Cardiac muscle cell (in vitro differentiated cells and primary cell): ENCODE data around the gene ZFYVE28. TPM values are rescaled to one million over a fixed set of nuclear protein-coding genes. Genes with fewer than 3 reads are reported as not detected.

Experiments used
- DNase-seq, 2 donors: peaks; one replicate each; pipeline versions ENCODE4 v3.0.0 to v3.0.0-alpha.2; 2010 to 2017; ENCODE audit warnings: low read depth in 1 of 2, low spot score in 1 of 2
- H3K27ac ChIP-seq: fragments of 200-600 bp; sonication (generic); 2 replicates; pipeline ENCODE4 v1.5.1; 2016
- H3K27me3 ChIP-seq: fragments of 200-600 bp; sonication (generic); 2 replicates; pipeline ENCODE4 v1.6.0; 2016; ENCODE audit warnings: control low read depth
- H3K36me3 ChIP-seq: fragments of 200-600 bp; sonication (generic); 2 replicates; pipeline ENCODE4 v1.5.1; 2016; ENCODE audit warnings: control low read depth
- H3K4me1 ChIP-seq: fragments of 200-600 bp; sonication (generic); 2 replicates; pipeline ENCODE4 v1.8.1; 2017; ENCODE audit warnings: low read depth, mild to moderate bottlenecking, mixed run types
- H3K4me3 ChIP-seq: fragments of 200-600 bp; sonication (generic); 2 replicates; pipeline ENCODE4 v1.5.1; 2016; ENCODE audit warnings: mild to moderate bottlenecking
- H3K9me3 ChIP-seq: fragments of 200-600 bp; sonication (generic); 2 replicates; pipeline ENCODE4 v1.5.1; 2017; ENCODE audit warnings: low read depth, mild to moderate bottlenecking, control low read depth
- CTCF ChIP-seq: IDR thresholded peaks from 2 replicates; pipeline ENCODE4 v1.5.1; 2012; ENCODE audit warnings: low read depth, mild to moderate bottlenecking, low read length
- polyA plus RNA-seq: library from polyadenylated mRNA; unstranded; fragments of >200 nt; fragmentation: Nextera tagmentation; extraction: Ambion mirVana; gene quantifications from 2 replicates; pipeline ENCODE4 v1.2.1, GENCODE V29; 2016
- total RNA-seq: library from RNA; depleted of rRNA; stranded (reverse); fragments of >200 nt; gene quantifications from 2 replicates; pipeline ENCODE4 v1.2.3, GENCODE V29; 2016

The ZFYVE28 gene
- total and polyA plus RNA-seq, 2 experiments from 2014 or later = 1.3 to 4.0 TPM

DNA sequence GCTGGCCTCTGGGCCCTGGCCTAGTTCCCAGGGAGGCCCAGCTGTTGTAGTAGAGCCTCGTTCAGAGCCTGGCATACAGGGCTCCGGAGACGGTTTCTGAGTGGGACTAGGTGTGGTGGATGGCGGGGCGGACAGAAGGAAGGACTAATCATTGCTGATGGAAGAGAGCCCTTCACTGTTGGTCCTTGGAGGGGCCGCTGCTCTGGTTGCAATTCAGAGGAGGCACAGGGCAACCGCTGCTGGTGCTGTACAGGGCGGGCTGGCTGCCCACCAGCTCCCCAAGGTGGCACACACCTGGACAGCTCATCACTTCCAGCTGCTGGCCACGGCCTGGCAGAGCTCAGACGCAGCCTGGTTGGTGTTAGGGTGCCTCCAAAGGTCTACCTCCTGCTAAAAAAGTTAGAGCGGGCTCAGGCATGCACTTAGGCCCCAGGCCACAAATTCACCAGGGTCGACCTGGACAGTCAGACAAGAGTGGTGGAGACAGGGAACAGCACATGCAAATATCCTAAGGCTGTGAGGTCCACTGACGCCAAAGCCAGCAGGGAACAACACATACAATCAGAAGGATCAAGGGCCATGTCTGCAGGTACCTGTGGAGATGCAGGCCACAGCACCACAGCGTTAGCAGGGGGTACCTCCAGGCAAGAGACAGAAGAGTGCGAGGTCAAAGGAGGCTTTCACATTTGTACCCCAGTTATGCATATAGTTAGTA, 43.0 kb upstream of the ZFYVE28 start:
- Histone ChIP-seq H3K4me1 (no peaks in the 10 kb centered on the region), H3K27me3 (no peaks in the 10 kb centered on the region), H3K27ac (no peak overlapping the region), H3K36me3 (no peaks in the 10 kb centered on the region), H3K9me3 (no peaks in the 10 kb centered on the region), H3K4me3 (no peak overlapping the region)
- no peak for DNase-seq
- no peak for TF ChIP-seq CTCF

DNA sequence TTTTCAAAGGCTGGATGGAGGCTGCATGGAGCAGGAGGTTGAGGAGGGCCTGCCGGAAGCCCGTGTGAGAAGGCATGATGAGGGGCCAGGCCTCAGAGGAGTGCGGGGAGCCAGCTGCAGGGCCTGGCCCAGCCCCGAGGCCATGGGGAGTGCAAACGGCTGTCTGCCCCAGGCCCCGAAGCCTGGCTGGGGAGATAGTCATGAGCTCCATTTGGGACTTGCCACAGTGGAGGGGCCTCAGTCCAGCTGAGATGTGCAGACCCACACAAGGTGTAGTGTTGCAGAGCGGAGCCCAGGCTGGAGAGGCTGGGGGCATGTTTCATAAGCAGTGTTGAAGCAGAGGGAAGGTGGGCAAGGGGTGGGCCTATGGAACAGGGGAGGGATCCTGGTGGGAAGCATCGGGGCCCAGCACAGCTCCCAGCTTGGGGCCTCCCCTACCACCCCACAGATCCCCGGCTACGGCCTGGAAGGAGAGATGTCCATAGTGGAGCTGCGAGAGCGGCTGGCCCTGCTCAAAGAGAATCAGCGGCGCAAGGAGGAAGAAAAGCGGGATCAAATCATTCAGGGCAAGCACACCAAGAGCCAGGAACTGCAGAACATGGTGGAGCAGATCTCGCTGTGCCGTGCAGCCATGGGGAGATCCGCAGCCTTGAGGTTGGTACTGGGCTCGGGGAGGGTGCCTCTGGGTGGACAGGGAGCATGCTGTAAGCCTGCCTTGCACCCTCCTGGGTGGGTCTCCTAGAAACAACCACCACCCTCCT, 41.3 kb upstream of the ZFYVE28 start:
- H3K27ac ChIP-seq = no peak overlapping the region
- TF ChIP-seq CTCF = no peak
- no peaks in the 10 kb centered on the region for H3K36me3 ChIP-seq
- no peak for DNase-seq
- H3K27me3 ChIP-seq = no peaks in the 10 kb centered on the region
- no peaks in the 10 kb centered on the region for H3K4me1 ChIP-seq
- H3K4me3 ChIP-seq = no peak overlapping the region
- H3K9me3 ChIP-seq = no peaks in the 10 kb centered on the region

GRCh38 chr4:2458546-2459491, 40.4 kb upstream of the ZFYVE28 start:
- Histone ChIP-seq H3K9me3 (no peaks in the 10 kb centered on the region), H3K36me3 (no peaks in the 10 kb centered on the region), H3K4me1 (no peaks in the 10 kb centered on the region)

GRCh38 chr4:2457481-2458295, 39.2 kb upstream of the ZFYVE28 start:
- no peak for TF ChIP-seq CTCF
- no peaks in the 10 kb centered on the region for H3K9me3 ChIP-seq
- H3K4me1 ChIP-seq = no peaks in the 10 kb centered on the region
- no peak overlapping the region for H3K27ac ChIP-seq
- no peaks in the 10 kb centered on the region for H3K27me3 ChIP-seq
- DNase-seq = no peak
- no peak overlapping the region for H3K4me3 ChIP-seq
- H3K36me3 ChIP-seq = no peaks in the 10 kb centered on the region

More at GRCh38 chr4:2458546-2459491, 40.4 kb upstream of the ZFYVE28 start:
- H3K27ac ChIP-seq = no peak overlapping the region
- no peak for DNase-seq
- H3K4me3 ChIP-seq = no peak overlapping the region
- TF ChIP-seq CTCF = no peak
- no peaks in the 10 kb centered on the region for H3K27me3 ChIP-seq
